Keratinocyte (primary cell): ENCODE measurements around the gene RAB11FIP4. TPM values are rescaled to one million over a fixed set of nuclear protein-coding genes. Genes with fewer than 3 reads are reported as not detected.

Source experiments
- DNase-seq: peaks from one replicate; pipeline ENCODE4 v3.0.0-alpha.2; 2011; ENCODE audit warnings: low read depth, missing footprints, low spot score
- FAIRE-seq: peaks from 2 replicates; lab custom pipeline; 2011; peaks lifted over from hg19 to GRCh38; lab: Jason Lieb, UNC
- H2AFZ ChIP-seq: 2 replicates; pipeline ENCODE4 v1.6.0; 2012; ENCODE audit warnings: low read length, control low read depth, inconsistent platforms; ENCODE audit not compliant: control insufficient read depth
- H3K27ac ChIP-seq: 2 replicates; pipeline ENCODE4 v1.5.1; 2011; ENCODE audit warnings: low read length; ENCODE audit not compliant: control insufficient read depth, insufficient read depth
- H3K27me3 ChIP-seq: 3 replicates; pipeline ENCODE4 v1.6.0; 2011; ENCODE audit warnings: low read length; ENCODE audit not compliant: control insufficient read depth, insufficient read depth; ENCODE audit errors: extremely low read depth
- H3K36me3 ChIP-seq, 2 experiments: 2 replicates in 1 of 2; 3 replicates in 1 of 2; pipeline ENCODE4 v1.5.1; 2011; ENCODE audit warnings: low read length in 2 of 2, mild to moderate bottlenecking in 1 of 2; ENCODE audit not compliant: control insufficient read depth in 2 of 2, insufficient read depth in 2 of 2; ENCODE audit errors: extremely low read depth in 1 of 2
- H3K4me1 ChIP-seq: 3 replicates; pipeline ENCODE4 v1.5.1; 2011; ENCODE audit warnings: low read length; ENCODE audit not compliant: control insufficient read depth, insufficient read depth; ENCODE audit errors: extremely low read depth
- H3K4me2 ChIP-seq: 3 replicates; pipeline ENCODE4 v1.6.0; 2011; ENCODE audit warnings: low read depth, low read length; ENCODE audit not compliant: control insufficient read depth, insufficient read depth; ENCODE audit errors: extremely low read depth
- H3K4me3 ChIP-seq, 3 experiments: fragments of 200-600 bp in 1 of 3; sonication (generic) in 1 of 3; 2 replicates in 2 of 3; 3 replicates in 1 of 3; pipeline ENCODE4 v1.5.1; 2011 to 2016; ENCODE audit warnings: low read length in 3 of 3, mild to moderate bottlenecking in 3 of 3, control low read depth in 2 of 3, inconsistent platforms in 1 of 3, low read depth in 1 of 3, mixed read lengths in 1 of 3, mixed run types in 1 of 3, moderate library complexity in 1 of 3; ENCODE audit not compliant: control insufficient read depth in 2 of 3, insufficient read depth in 2 of 3; ENCODE audit errors: extremely low read depth in 1 of 3
- H3K79me2 ChIP-seq: 2 replicates; pipeline ENCODE4 v1.6.0; 2012; ENCODE audit warnings: low read length; ENCODE audit not compliant: control insufficient read depth, insufficient read depth
- H3K9ac ChIP-seq: 3 replicates; pipeline ENCODE4 v1.6.0; 2011; ENCODE audit warnings: low read length; ENCODE audit not compliant: control insufficient read depth, insufficient read depth; ENCODE audit errors: extremely low read depth
- H3K9me1 ChIP-seq: 3 replicates; pipeline ENCODE4 v1.6.0; 2011; ENCODE audit warnings: low read length; ENCODE audit not compliant: control insufficient read depth, insufficient read depth; ENCODE audit errors: extremely low read depth
- H3K9me3 ChIP-seq: 2 replicates; pipeline ENCODE4 v1.5.1; 2012; ENCODE audit warnings: low read depth, low read length; ENCODE audit not compliant: control insufficient read depth
- H4K20me1 ChIP-seq: 3 replicates; pipeline ENCODE4 v1.6.0; 2011; ENCODE audit warnings: low read length; ENCODE audit not compliant: control insufficient read depth, insufficient read depth; ENCODE audit errors: extremely low read depth
- EZH2 ChIP-seq: IDR thresholded peaks from one replicate; pipeline ENCODE4 v1.6.1; 2012; ENCODE audit warnings: inconsistent platforms, mild to moderate bottlenecking, low read length, moderate library complexity
- dilution Hi-C: fragments of 300-500 bp; cut with MboI; formaldehyde crosslinking; loops from one replicate; pipeline ENCODE4 v1.7.0; 2020; ENCODE audit warnings: low sequenced_read_pairs; ENCODE audit not compliant: extremely low pct_ligation_motif_present
- polyA plus RNA-seq, 5 experiments: library from polyadenylated mRNA; depleted of rRNA in 3 of 5; stranded (reverse) in 3 of 5; stranded (forward) in 1 of 5; unstranded in 1 of 5; fragments of >200 nt; gene quantifications; 1 replicate in 1 of 5; 2 replicates in 3 of 5; 3 replicates in 1 of 5; pipeline versions ENCODE4 v1.2.1 to v1.2.3, GENCODE V29; 2011 to 2012; ENCODE audit warnings: missing spikeins in 2 of 5, low read depth in 1 of 5, low replicate concordance in 1 of 5
- TF ChIP-seq, protein P1 (sequence below), 3 experiments: IDR thresholded peaks in 1 of 3; conservative IDR thresholded peaks in 1 of 3; optimal IDR thresholded peaks in 1 of 3; 2 replicates in 2 of 3; 3 replicates in 1 of 3; pipeline versions ENCODE3 to v1.5.1; 2011; ENCODE audit warnings: low read length in 3 of 3, mild to moderate bottlenecking in 3 of 3, moderate library complexity in 2 of 3, control low read depth in 1 of 3, inconsistent platforms in 1 of 3; ENCODE audit not compliant: insufficient read depth in 2 of 3; ENCODE audit errors: extremely low read depth in 1 of 3

Gene RAB11FIP4
- polyA plus RNA-seq, 1 donor (not counting 4 experiments of a cell fraction or from before 2014, with no cell fraction given) = 9.1 TPM

GRCh38 chr17:31584438-31585279 is 193.2 kb downstream of the RAB11FIP4 start:
- Histone ChIP-seq H3K36me3 (peaks cover 0 to 9% of the 10 kb centered on the region in 2 experiments), H3K79me2 (no peaks in the 10 kb centered on the region), H3K9me1 (no peaks in the 10 kb centered on the region), H2AFZ (no peak overlapping the region), H4K20me1 (no peaks in the 10 kb centered on the region), H3K27ac (no peak overlapping the region), H3K27me3 (no peaks in the 10 kb centered on the region), H3K4me1 (peaks cover 22% of the 10 kb centered on the region), H3K4me3 (no peak overlapping the region), H3K4me2 (no peak overlapping the region), H3K9me3 (no peaks in the 10 kb centered on the region), H3K9ac (no peak overlapping the region)
- FAIRE-seq (no peak), DNase-seq (no peak)
- dilution Hi-C loops = loop anchor here (25.0 kb wide), 1 partner anchor 103 kb away; no protein-coding TSS in a partner anchor
- TF ChIP-seq, protein P1, sequence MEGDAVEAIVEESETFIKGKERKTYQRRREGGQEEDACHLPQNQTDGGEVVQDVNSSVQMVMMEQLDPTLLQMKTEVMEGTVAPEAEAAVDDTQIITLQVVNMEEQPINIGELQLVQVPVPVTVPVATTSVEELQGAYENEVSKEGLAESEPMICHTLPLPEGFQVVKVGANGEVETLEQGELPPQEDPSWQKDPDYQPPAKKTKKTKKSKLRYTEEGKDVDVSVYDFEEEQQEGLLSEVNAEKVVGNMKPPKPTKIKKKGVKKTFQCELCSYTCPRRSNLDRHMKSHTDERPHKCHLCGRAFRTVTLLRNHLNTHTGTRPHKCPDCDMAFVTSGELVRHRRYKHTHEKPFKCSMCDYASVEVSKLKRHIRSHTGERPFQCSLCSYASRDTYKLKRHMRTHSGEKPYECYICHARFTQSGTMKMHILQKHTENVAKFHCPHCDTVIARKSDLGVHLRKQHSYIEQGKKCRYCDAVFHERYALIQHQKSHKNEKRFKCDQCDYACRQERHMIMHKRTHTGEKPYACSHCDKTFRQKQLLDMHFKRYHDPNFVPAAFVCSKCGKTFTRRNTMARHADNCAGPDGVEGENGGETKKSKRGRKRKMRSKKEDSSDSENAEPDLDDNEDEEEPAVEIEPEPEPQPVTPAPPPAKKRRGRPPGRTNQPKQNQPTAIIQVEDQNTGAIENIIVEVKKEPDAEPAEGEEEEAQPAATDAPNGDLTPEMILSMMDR (optimal IDR thresholded peaks at IDR 0.05 in 1 of 3, IDR thresholded peaks at IDR 0.05 in 1 of 3, conservative IDR thresholded peaks at IDR 0.05 in 1 of 3; ENCODE audit: extremely low read depth in 1 of 3, insufficient read depth in 2 of 3, low read length in 3 of 3) = no peak
- TF ChIP-seq EZH2 = no peak

- TF ChIP-seq EZH2 = no peak
- TF ChIP-seq, protein P1 (optimal IDR thresholded peaks at IDR 0.05 in 1 of 3, IDR thresholded peaks at IDR 0.05 in 1 of 3, conservative IDR thresholded peaks at IDR 0.05 in 1 of 3; ENCODE audit: extremely low read depth in 1 of 3, insufficient read depth in 2 of 3, low read length in 3 of 3) = no peak
- H3K4me1 ChIP-seq = peaks cover 19% of the 10 kb centered on the region
These were observed 193.8 kb downstream of the RAB11FIP4 start for GRCh38 chr17:31585280-31585630.

More at GRCh38 chr17:31585280-31585630, 193.8 kb downstream of the RAB11FIP4 start:
- H3K9me1 ChIP-seq = no peaks in the 10 kb centered on the region
- H3K4me2 ChIP-seq = no peak overlapping the region
- FAIRE-seq (no peak), DNase-seq (no peak)
- dilution Hi-C loops = loop anchor here (25.0 kb wide), 1 partner anchor 102 kb away; no protein-coding TSS in a partner anchor
- peaks cover 0 to 9% of the 10 kb centered on the region in 2 experiments for H3K36me3 ChIP-seq
- no peak overlapping the region for H3K9ac ChIP-seq
- no peaks in the 10 kb centered on the region for H3K27me3 ChIP-seq
- H3K4me3 ChIP-seq = no peak overlapping the region
- H3K9me3 ChIP-seq = no peaks in the 10 kb centered on the region
- H3K79me2 ChIP-seq = no peaks in the 10 kb centered on the region
- H4K20me1 ChIP-seq = no peaks in the 10 kb centered on the region
- no peak overlapping the region for H2AFZ ChIP-seq
- no peak overlapping the region for H3K27ac ChIP-seq
